ENCODE measurements around the gene KDELR3. TPM values are rescaled to one million over a fixed set of nuclear protein-coding genes. Genes with fewer than 3 reads are reported as not detected.

KDELR3 gene
- 13.1 and 19.7 TPM in 2 replicates for total RNA-seq
- polyA plus RNA-seq: 21.8 and 26.5 TPM in 2 replicates

DNA sequence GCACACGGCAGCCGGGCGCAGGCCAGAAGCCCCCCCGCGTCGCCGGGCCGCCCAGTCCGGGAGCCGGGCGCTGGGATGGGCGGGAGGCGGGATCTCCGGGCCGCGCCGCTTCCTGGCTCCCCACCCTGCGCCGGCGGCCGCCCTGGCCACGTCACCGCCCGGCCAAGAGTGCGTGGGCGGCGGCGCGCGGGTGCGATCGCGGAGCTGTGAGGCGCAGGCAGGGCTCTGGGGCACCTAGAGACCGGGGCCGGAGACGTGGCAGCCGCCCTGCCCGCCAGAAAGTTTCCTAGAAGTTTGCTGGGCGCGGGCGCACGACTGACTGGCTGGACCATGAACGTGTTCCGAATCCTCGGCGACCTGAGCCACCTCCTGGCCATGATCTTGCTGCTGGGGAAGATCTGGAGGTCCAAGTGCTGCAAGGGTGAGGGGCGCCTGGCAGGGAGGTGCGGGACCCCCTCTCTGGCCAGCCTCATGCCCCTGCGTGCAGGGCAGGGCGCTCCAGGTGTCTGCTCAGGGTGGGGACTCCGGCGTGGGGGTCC, at the start of gene KDELR3:
Gene KDELR3, plus strand, starts transcription at position 193 of the 539 bp plus-strand sequence. Its CDS starts 138 bp downstream, at position 331.
- H3K36me3 ChIP-seq: no peaks in the 10 kb centered on the region
- H3K27ac ChIP-seq: no peak within 1 kb of the TSS
- H3K9me3 ChIP-seq (ENCODE audit: low read depth): no peaks in the 10 kb centered on the region
- H3K4me1 ChIP-seq (ENCODE audit: low read depth): peaks cover 8% of the 10 kb centered on the region
- TF ChIP-seq, protein P1, sequence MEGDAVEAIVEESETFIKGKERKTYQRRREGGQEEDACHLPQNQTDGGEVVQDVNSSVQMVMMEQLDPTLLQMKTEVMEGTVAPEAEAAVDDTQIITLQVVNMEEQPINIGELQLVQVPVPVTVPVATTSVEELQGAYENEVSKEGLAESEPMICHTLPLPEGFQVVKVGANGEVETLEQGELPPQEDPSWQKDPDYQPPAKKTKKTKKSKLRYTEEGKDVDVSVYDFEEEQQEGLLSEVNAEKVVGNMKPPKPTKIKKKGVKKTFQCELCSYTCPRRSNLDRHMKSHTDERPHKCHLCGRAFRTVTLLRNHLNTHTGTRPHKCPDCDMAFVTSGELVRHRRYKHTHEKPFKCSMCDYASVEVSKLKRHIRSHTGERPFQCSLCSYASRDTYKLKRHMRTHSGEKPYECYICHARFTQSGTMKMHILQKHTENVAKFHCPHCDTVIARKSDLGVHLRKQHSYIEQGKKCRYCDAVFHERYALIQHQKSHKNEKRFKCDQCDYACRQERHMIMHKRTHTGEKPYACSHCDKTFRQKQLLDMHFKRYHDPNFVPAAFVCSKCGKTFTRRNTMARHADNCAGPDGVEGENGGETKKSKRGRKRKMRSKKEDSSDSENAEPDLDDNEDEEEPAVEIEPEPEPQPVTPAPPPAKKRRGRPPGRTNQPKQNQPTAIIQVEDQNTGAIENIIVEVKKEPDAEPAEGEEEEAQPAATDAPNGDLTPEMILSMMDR (IDR thresholded peaks at IDR 0.05; ENCODE audit: low read depth, low read length): no peak
- peak; percentile 61 to 85 for DNase-seq (ENCODE audit: low read depth in 1 of 2, low spot score in 1 of 2)
- H3K4me3 ChIP-seq: peak within 1 kb of the TSS; percentile 39
- H3K27me3 ChIP-seq: no peaks in the 10 kb centered on the region

DNA sequence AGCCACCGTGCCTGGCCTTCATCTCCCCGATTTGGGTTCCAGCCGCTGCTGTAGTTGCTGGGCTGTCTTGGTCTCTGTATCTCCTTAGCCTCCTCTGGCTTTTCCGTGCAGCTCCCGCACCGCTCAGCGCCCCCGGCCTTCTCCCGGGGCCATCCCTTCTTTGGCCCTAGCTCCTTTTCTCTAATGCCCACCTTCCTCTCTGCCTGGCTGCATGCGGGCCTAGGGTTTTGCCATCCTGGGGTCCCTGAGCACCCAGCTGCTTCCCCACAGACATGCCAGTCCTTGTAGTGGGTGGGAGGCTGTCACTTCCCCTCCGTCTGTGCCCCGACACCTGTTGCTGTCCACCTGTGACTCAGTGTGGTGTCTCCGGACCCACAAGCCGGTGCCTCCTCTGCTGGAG, 49.3 kb upstream of the KDELR3 start:
- Histone ChIP-seq H3K27ac (no peak overlapping the region), H3K4me1 (ENCODE audit: low read depth) (peaks cover 6% of the 10 kb centered on the region), H3K9me3 (ENCODE audit: low read depth) (no peaks in the 10 kb centered on the region), H3K4me3 (no peak overlapping the region), H3K36me3 (no peaks in the 10 kb centered on the region), H3K27me3 (no peaks in the 10 kb centered on the region)
- no peak for DNase-seq (ENCODE audit: low read depth in 1 of 2, low spot score in 1 of 2)
- TF ChIP-seq, protein P1 (IDR thresholded peaks at IDR 0.05; ENCODE audit: low read depth, low read length): no peak

DNA sequence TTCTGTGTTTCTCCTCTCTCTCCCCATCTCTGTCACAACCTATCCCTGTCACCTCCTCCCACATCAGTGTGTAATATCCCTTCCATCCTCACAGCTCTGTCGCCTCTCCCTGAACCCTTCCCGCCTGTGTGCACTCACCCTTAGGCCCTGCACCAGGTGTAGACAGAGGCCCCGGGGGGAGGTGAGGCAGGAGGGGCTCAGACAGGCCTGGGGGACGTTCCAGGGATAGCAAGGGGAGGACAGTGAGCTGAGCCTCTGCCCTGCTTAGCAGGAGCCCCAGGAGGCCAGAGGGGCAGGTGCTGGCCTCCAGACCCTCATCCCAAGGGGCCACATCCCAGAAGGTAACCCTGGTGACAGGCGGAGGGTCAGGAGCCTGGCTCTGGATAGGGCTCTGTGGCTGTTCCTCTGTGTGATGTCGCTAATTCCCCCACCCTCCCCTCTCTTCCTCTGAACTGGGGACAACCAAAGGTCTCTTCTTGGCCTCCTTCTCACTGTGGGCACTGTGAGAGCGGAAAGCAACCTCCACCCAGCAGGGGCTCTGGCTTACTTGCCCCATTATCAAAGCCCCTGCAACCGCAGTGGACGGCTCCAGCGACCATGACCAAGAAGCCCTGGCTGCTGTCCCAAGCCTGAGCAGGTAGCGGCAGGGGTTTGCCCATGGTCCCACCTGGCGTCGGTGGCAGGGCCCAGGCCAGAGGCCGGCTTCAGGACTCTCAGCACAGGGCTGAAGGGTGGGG, 48.6 kb upstream of the KDELR3 start:
- no peaks in the 10 kb centered on the region for H3K9me3 ChIP-seq (ENCODE audit: low read depth)
- H3K27ac ChIP-seq: no peak overlapping the region
- no peak for DNase-seq (ENCODE audit: low read depth in 1 of 2, low spot score in 1 of 2)
- peaks cover 6% of the 10 kb centered on the region for H3K4me1 ChIP-seq (ENCODE audit: low read depth)
- no peaks in the 10 kb centered on the region for H3K27me3 ChIP-seq
- H3K4me3 ChIP-seq: no peak overlapping the region
- H3K36me3 ChIP-seq: no peaks in the 10 kb centered on the region
- TF ChIP-seq, protein P1 (IDR thresholded peaks at IDR 0.05; ENCODE audit: low read depth, low read length): no peak

DNA sequence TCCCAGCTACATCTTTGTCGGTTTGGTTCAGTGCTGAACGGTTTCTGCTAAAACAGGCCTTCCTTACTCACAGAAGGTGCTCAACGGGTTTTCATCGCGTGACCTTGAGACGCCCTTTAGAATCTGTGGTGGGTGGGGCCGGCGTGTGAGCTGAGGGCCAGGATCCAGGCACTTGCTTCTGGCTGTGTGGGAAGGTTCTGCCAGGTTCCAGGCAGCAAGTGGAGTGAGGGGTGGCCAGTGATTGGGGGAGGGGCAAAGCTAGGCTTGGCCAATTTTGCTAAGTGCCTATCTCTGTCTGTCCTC, 48.1 kb upstream of the KDELR3 start:
- Histone ChIP-seq H3K27me3 (no peaks in the 10 kb centered on the region), H3K9me3 (ENCODE audit: low read depth) (no peaks in the 10 kb centered on the region), H3K4me3 (no peak overlapping the region), H3K36me3 (no peaks in the 10 kb centered on the region), H3K4me1 (ENCODE audit: low read depth) (peaks cover 6% of the 10 kb centered on the region), H3K27ac (no peak overlapping the region)
- TF ChIP-seq, protein P1 (IDR thresholded peaks at IDR 0.05; ENCODE audit: low read depth, low read length): no peak
- DNase-seq (ENCODE audit: low read depth in 1 of 2, low spot score in 1 of 2): peak in 1 of 2 donors; percentile 35

DNA sequence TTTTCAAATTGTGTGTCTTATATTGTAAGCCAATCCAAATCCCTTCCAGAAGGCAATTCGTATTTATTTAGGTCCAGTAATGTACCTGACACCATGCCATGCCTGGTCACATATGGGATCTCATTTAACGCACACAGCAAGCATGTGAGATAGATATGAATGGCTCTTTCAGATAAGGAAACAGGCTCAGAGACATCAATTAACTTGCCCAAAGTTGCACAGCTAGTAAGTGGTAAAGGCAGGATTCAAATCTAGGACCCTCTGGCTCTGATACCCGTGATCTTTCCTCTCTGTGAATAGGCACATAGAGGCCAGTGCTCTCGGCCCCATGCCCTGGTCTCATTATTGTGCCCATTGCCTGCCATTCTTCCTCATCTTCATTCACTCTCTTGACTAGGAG, 47.2 kb upstream of the KDELR3 start:
- Histone ChIP-seq H3K9me3 (ENCODE audit: low read depth) (no peaks in the 10 kb centered on the region), H3K36me3 (no peaks in the 10 kb centered on the region), H3K4me3 (no peak overlapping the region), H3K27ac (no peak overlapping the region), H3K27me3 (no peaks in the 10 kb centered on the region), H3K4me1 (ENCODE audit: low read depth) (no peaks in the 10 kb centered on the region)
- TF ChIP-seq, protein P1 (IDR thresholded peaks at IDR 0.05; ENCODE audit: low read depth, low read length): no peak
- no peak for DNase-seq (ENCODE audit: low read depth in 1 of 2, low spot score in 1 of 2)

Data from cardiac muscle cell (in vitro differentiated cells and primary cell).